ENCODE measurements around the gene DUT.

DUT gene

DNA sequence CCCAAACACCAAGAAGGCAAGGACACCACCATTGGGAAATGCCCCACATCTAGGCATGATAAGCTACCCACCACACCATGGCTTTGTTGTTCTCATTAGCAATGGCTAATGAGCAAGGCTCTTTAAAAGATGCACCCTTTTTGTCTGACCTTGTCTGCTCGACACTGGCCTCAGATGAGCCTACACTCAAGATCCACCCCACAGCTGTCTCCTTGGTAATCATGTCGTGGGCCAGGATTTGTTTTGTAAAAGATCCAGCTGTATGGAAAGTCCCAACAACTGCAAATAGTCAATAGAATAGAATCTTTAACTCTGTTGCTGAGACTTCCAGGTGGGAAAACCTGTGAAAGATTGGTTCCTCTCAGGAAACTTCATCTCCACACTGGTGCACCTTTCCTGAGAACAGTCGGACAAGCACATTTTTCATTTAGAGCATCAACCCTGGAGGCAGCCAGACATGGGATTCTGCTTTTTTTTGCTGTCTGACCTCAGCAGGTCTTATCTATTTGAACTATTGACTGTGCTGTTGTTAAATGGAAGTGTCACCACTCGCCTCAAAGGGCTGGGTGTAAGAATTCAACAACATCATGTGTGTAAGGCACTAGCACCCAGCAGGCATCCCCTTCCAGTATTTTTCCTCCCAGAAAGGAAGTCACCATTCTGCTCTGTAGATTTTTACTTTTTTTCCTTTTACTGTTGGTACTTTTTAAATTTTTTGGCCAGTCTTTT, 35.5 kb downstream of the DUT start:
- H3K4me3 ChIP-seq (ENCODE audit: insufficient read depth, low read depth, low read length, poor library complexity, severe bottlenecking), result no peak overlapping the region
- no peak for DNase-seq
- H3K36me3 ChIP-seq (ENCODE audit: control insufficient read depth, insufficient read depth, low read length), result no peaks in the 10 kb centered on the region
- no peaks in the 10 kb centered on the region for H3K9me3 ChIP-seq (ENCODE audit: control insufficient read depth, low read length)
- H3K27me3 ChIP-seq (replicated peaks; ENCODE audit: control insufficient read depth, insufficient read depth, low read length, poor library complexity, severe bottlenecking), result no peaks in the 10 kb centered on the region
- no peak overlapping the region for H3K27ac ChIP-seq (ENCODE audit: insufficient read depth, low read length, poor library complexity, severe bottlenecking)
- H3K4me1 ChIP-seq (ENCODE audit: control insufficient read depth, insufficient read depth, low read length, poor library complexity, severe bottlenecking), result no peaks in the 10 kb centered on the region

GRCh38 chr15:48367483-48367882, 36.3 kb downstream of the DUT start:
- H3K4me1 ChIP-seq (ENCODE audit: control insufficient read depth, insufficient read depth, low read length, poor library complexity, severe bottlenecking), result no peaks in the 10 kb centered on the region
- H3K4me3 ChIP-seq (ENCODE audit: insufficient read depth, low read depth, low read length, poor library complexity, severe bottlenecking), result no peak overlapping the region
- H3K27me3 ChIP-seq (replicated peaks; ENCODE audit: control insufficient read depth, insufficient read depth, low read length, poor library complexity, severe bottlenecking), result no peaks in the 10 kb centered on the region
- no peaks in the 10 kb centered on the region for H3K9me3 ChIP-seq (ENCODE audit: control insufficient read depth, low read length)
- no peak for DNase-seq
- H3K36me3 ChIP-seq (ENCODE audit: control insufficient read depth, insufficient read depth, low read length), result no peaks in the 10 kb centered on the region
- no peak overlapping the region for H3K27ac ChIP-seq (ENCODE audit: insufficient read depth, low read length, poor library complexity, severe bottlenecking)

- Histone ChIP-seq H3K27ac (ENCODE audit: insufficient read depth, low read length, poor library complexity, severe bottlenecking) (no peak overlapping the region), H3K4me3 (ENCODE audit: insufficient read depth, low read depth, low read length, poor library complexity, severe bottlenecking) (no peak overlapping the region), H3K36me3 (ENCODE audit: control insufficient read depth, insufficient read depth, low read length) (no peaks in the 10 kb centered on the region), H3K4me1 (ENCODE audit: control insufficient read depth, insufficient read depth, low read length, poor library complexity, severe bottlenecking) (no peaks in the 10 kb centered on the region), H3K27me3 (replicated peaks; ENCODE audit: control insufficient read depth, insufficient read depth, low read length, poor library complexity, severe bottlenecking) (no peaks in the 10 kb centered on the region), H3K9me3 (ENCODE audit: control insufficient read depth, low read length) (no peaks in the 10 kb centered on the region)
- no peak for DNase-seq
These were observed 39.2 kb downstream of the DUT start for GRCh38 chr15:48370460-48370859.

DNA sequence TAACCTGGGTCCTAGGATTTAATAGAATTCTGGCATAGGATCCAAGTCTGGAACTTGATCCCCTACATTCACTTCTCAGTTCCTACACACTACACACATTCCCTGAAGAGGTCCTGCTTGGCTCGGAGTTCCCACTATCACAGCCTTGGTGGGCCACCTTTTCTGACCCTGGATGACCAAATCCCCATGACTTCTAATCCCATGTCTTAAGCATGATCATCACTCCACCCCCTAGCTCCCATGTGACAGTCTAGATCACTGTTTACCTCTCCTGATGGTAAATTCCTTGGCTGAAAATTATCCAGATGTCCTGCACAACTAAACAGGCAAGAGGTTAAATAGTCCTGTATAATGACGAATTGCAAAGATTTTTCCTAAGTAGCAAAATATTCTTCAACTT, 40.3 kb downstream of the DUT start:
- Histone ChIP-seq H3K27me3 (replicated peaks; ENCODE audit: control insufficient read depth, insufficient read depth, low read length, poor library complexity, severe bottlenecking) (no peaks in the 10 kb centered on the region), H3K27ac (ENCODE audit: insufficient read depth, low read length, poor library complexity, severe bottlenecking) (no peak overlapping the region), H3K4me1 (ENCODE audit: control insufficient read depth, insufficient read depth, low read length, poor library complexity, severe bottlenecking) (no peaks in the 10 kb centered on the region), H3K36me3 (ENCODE audit: control insufficient read depth, insufficient read depth, low read length) (no peaks in the 10 kb centered on the region), H3K4me3 (ENCODE audit: insufficient read depth, low read depth, low read length, poor library complexity, severe bottlenecking) (no peak overlapping the region), H3K9me3 (ENCODE audit: control insufficient read depth, low read length) (no peaks in the 10 kb centered on the region)
- no peak for DNase-seq

DNA sequence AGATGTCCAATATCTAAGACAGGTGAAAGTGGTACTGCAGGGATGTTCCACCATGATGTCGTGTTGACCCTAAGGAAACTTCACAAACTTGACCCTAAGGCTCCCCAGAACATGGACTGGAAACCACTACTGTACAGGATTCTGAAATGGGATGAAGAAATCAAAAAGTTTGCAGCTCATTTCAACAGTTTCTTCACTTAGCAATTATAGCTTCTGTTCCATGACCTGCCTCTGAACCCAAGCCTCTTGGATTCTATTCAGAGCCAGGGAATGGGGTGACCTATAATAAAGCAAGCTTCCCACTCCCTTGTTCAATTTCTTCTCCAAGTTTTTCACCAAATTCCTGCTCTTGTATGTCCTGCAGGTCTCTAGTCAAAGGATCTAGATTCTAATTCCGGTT, 40.7 kb downstream of the DUT start:
- Histone ChIP-seq H3K4me3 (ENCODE audit: insufficient read depth, low read depth, low read length, poor library complexity, severe bottlenecking) (no peak overlapping the region), H3K27ac (ENCODE audit: insufficient read depth, low read length, poor library complexity, severe bottlenecking) (no peak overlapping the region), H3K9me3 (ENCODE audit: control insufficient read depth, low read length) (no peaks in the 10 kb centered on the region), H3K36me3 (ENCODE audit: control insufficient read depth, insufficient read depth, low read length) (no peaks in the 10 kb centered on the region), H3K4me1 (ENCODE audit: control insufficient read depth, insufficient read depth, low read length, poor library complexity, severe bottlenecking) (no peaks in the 10 kb centered on the region), H3K27me3 (replicated peaks; ENCODE audit: control insufficient read depth, insufficient read depth, low read length, poor library complexity, severe bottlenecking) (no peaks in the 10 kb centered on the region)
- no peak for DNase-seq

GRCh38 chr15:48373821-48374451, 42.7 kb downstream of the DUT start:
- no peak overlapping the region for H3K4me3 ChIP-seq (ENCODE audit: insufficient read depth, low read depth, low read length, poor library complexity, severe bottlenecking)
- no peak for DNase-seq
- no peaks in the 10 kb centered on the region for H3K9me3 ChIP-seq (ENCODE audit: control insufficient read depth, low read length)
- no peaks in the 10 kb centered on the region for H3K27me3 ChIP-seq (replicated peaks; ENCODE audit: control insufficient read depth, insufficient read depth, low read length, poor library complexity, severe bottlenecking)
- no peak overlapping the region for H3K27ac ChIP-seq (ENCODE audit: insufficient read depth, low read length, poor library complexity, severe bottlenecking)
- H3K36me3 ChIP-seq (ENCODE audit: control insufficient read depth, insufficient read depth, low read length), result no peaks in the 10 kb centered on the region
- no peaks in the 10 kb centered on the region for H3K4me1 ChIP-seq (ENCODE audit: control insufficient read depth, insufficient read depth, low read length, poor library complexity, severe bottlenecking)

GRCh38 chr15:48374472-48374871, 43.2 kb downstream of the DUT start:
- H3K4me1 ChIP-seq (ENCODE audit: control insufficient read depth, insufficient read depth, low read length, poor library complexity, severe bottlenecking), result no peaks in the 10 kb centered on the region
- no peak overlapping the region for H3K4me3 ChIP-seq (ENCODE audit: insufficient read depth, low read depth, low read length, poor library complexity, severe bottlenecking)
- H3K27me3 ChIP-seq (replicated peaks; ENCODE audit: control insufficient read depth, insufficient read depth, low read length, poor library complexity, severe bottlenecking), result no peaks in the 10 kb centered on the region
- no peaks in the 10 kb centered on the region for H3K9me3 ChIP-seq (ENCODE audit: control insufficient read depth, low read length)
- no peaks in the 10 kb centered on the region for H3K36me3 ChIP-seq (ENCODE audit: control insufficient read depth, insufficient read depth, low read length)
- no peak overlapping the region for H3K27ac ChIP-seq (ENCODE audit: insufficient read depth, low read length, poor library complexity, severe bottlenecking)
- no peak for DNase-seq

DNA sequence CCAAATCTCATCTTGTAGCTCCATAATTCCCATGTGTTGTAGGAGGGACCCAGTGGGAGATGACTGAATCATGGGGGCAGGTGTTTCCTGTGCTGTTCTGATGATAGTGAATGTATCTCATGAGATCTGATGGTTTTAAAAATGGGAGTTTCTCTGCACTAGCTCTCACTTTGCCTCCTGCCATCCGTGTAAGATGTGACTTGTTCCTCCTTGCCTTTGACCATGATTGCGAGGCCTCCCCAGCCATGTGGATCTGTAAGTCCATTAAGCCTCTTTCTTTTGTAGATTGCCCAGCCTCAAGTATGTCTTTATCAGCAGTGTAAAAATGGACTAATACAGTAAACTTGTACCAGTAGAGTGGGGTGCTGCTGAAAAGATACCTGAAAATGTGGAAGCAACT, 44.5 kb downstream of the DUT start:
- DNase-seq, result no peak
- no peak overlapping the region for H3K4me3 ChIP-seq (ENCODE audit: insufficient read depth, low read depth, low read length, poor library complexity, severe bottlenecking)
- H3K27me3 ChIP-seq (replicated peaks; ENCODE audit: control insufficient read depth, insufficient read depth, low read length, poor library complexity, severe bottlenecking), result no peaks in the 10 kb centered on the region
- no peaks in the 10 kb centered on the region for H3K36me3 ChIP-seq (ENCODE audit: control insufficient read depth, insufficient read depth, low read length)
- no peaks in the 10 kb centered on the region for H3K4me1 ChIP-seq (ENCODE audit: control insufficient read depth, insufficient read depth, low read length, poor library complexity, severe bottlenecking)
- H3K27ac ChIP-seq (ENCODE audit: insufficient read depth, low read length, poor library complexity, severe bottlenecking), result no peak overlapping the region
- no peaks in the 10 kb centered on the region for H3K9me3 ChIP-seq (ENCODE audit: control insufficient read depth, low read length)

DNA sequence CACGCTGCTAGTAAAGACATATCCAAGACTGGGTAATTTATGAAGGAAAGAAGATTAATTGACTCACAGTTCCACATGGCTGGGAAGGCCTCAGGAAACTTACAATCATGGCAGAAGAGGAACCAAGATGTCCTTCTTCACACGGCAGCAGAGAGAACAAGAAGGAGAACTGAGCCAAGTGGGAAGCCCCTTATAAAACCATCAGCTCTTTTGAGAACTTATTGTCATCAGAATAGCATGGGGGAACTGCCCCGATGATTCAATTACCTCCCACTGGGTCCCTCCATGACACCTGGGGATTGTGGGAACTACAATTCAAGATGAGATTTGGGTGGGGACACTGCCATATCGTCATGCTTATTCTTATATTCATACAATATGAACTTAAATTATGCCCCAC, 49.0 kb downstream of the DUT start:
- Histone ChIP-seq H3K9me3 (ENCODE audit: control insufficient read depth, low read length) (no peaks in the 10 kb centered on the region), H3K4me1 (ENCODE audit: control insufficient read depth, insufficient read depth, low read length, poor library complexity, severe bottlenecking) (no peaks in the 10 kb centered on the region), H3K27me3 (replicated peaks; ENCODE audit: control insufficient read depth, insufficient read depth, low read length, poor library complexity, severe bottlenecking) (no peaks in the 10 kb centered on the region), H3K36me3 (ENCODE audit: control insufficient read depth, insufficient read depth, low read length) (no peaks in the 10 kb centered on the region), H3K27ac (ENCODE audit: insufficient read depth, low read length, poor library complexity, severe bottlenecking) (no peak overlapping the region), H3K4me3 (ENCODE audit: insufficient read depth, low read depth, low read length, poor library complexity, severe bottlenecking) (no peak overlapping the region)
- no peak for DNase-seq

DNA sequence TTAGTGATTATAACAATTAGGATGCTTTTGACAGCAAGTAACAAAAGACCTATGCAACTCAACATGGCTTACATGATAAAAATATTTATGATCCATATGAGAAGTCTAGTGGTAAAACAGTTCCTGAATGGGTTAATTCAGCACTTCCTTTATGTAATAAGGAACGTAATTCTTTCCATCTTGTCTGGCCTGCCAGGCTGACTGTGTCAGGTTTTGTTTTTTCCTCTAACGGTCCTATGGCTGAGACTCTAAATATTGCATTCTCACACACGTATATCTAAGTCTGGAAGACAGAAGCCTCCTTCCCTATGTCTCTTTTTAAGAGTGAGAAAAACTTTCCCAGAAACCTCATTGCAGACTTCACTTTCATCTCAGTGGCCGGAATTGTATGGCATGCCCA, 50.6 kb downstream of the DUT start:
- Histone ChIP-seq H3K27ac (ENCODE audit: insufficient read depth, low read length, poor library complexity, severe bottlenecking) (no peak overlapping the region), H3K9me3 (ENCODE audit: control insufficient read depth, low read length) (no peaks in the 10 kb centered on the region), H3K4me3 (ENCODE audit: insufficient read depth, low read depth, low read length, poor library complexity, severe bottlenecking) (no peak overlapping the region), H3K27me3 (replicated peaks; ENCODE audit: control insufficient read depth, insufficient read depth, low read length, poor library complexity, severe bottlenecking) (no peaks in the 10 kb centered on the region), H3K4me1 (ENCODE audit: control insufficient read depth, insufficient read depth, low read length, poor library complexity, severe bottlenecking) (no peaks in the 10 kb centered on the region), H3K36me3 (ENCODE audit: control insufficient read depth, insufficient read depth, low read length) (no peaks in the 10 kb centered on the region)
- DNase-seq, result no peak
